B cell (primary cell): ENCODE data around the gene SMARCE1. TPM values are rescaled to one million over a fixed set of nuclear protein-coding genes. Genes with fewer than 3 reads are reported as not detected.

Experiments
- ATAC-seq: fragments of 200-7000 bp; cut with Tn5 transposase; one replicate; pipeline ENCODE4 v1.10.0; 2021; ENCODE audit warnings: low read depth, mild to moderate bottlenecking, moderate number of reproducible peaks, moderate library complexity
- CTCF ChIA-PET: fragments of 350-600 bp; sonication (Branson Sonifier 250); formaldehyde crosslinking; loops from one replicate; lab custom pipeline; 2021; ENCODE audit warnings: antibody characterized with exemption, inconsistent platforms; lab: Charles Lee
- POLR2A ChIA-PET: fragments of 350-600 bp; sonication (Branson Sonifier 250); formaldehyde crosslinking; loops from one replicate; lab custom pipeline; 2021; ENCODE audit warnings: antibody characterized with exemption; lab: Charles Lee
- DNase-seq: peaks from one replicate; pipeline ENCODE4 v3.0.0; 2013
- H2AFZ ChIP-seq: 2 replicates; pipeline ENCODE4 v1.6.1; 2012; ENCODE audit warnings: mild to moderate bottlenecking, low read depth, low read length; ENCODE audit not compliant: insufficient read depth, poor library complexity, severe bottlenecking
- H3K27ac ChIP-seq, 2 donors: 1 replicate in 1 of 2; 2 replicates in 1 of 2; pipeline ENCODE4 v1.5.1; 2012 to 2013; ENCODE audit warnings: low read length in 2 of 2, mild to moderate bottlenecking in 2 of 2, moderate library complexity in 1 of 2
- H3K27me3 ChIP-seq, 4 experiments: fragments of 200-600 bp in 1 of 4; sonication (generic) in 1 of 4; replicated peaks in 1 of 4; 1 replicate in 2 of 4; 2 replicates in 2 of 4; pipeline versions ENCODE4 v1.6.1 to v1.7.0; 2013 to 2016; ENCODE audit warnings: low read length in 3 of 4, mild to moderate bottlenecking in 2 of 4, mixed read lengths in 1 of 4, moderate library complexity in 1 of 4; ENCODE audit not compliant: insufficient read depth in 4 of 4, control insufficient read depth in 3 of 4; ENCODE audit errors: control extremely low read depth in 1 of 4
- H3K36me3 ChIP-seq, 2 experiments: replicated peaks in 1 of 2; 1 replicate in 1 of 2; 2 replicates in 1 of 2; pipeline versions ENCODE4 v1.6.1 to v1.7.1; 2013; ENCODE audit warnings: low read length in 1 of 2; ENCODE audit not compliant: insufficient read depth in 2 of 2, control insufficient read depth in 1 of 2; ENCODE audit errors: control extremely low read depth in 1 of 2, extremely low read depth in 1 of 2
- H3K4me1 ChIP-seq, 2 donors: fragments of 200-600 bp in 1 of 2; sonication (generic) in 1 of 2; 1 replicate in 1 of 2; 2 replicates in 1 of 2; pipeline versions ENCODE4 v1.5.1 to v1.6.1; 2013 to 2017; ENCODE audit warnings: low read length in 2 of 2; ENCODE audit not compliant: control insufficient read depth in 2 of 2, insufficient read depth in 2 of 2
- H3K4me2 ChIP-seq: replicated peaks from 2 replicates; pipeline ENCODE3; 2012; ENCODE audit warnings: mild to moderate bottlenecking, low read depth, low read length; ENCODE audit not compliant: poor library complexity, severe bottlenecking
- H3K4me3 ChIP-seq, 5 experiments: fragments of 200-600 bp in 1 of 5; sonication (generic) in 1 of 5; 1 replicate in 3 of 5; 2 replicates in 2 of 5; pipeline versions ENCODE4 v1.5.1 to v1.7.0; 2011 to 2016; ENCODE audit warnings: low read length in 4 of 5, mild to moderate bottlenecking in 4 of 5, low read depth in 2 of 5, control low read depth in 1 of 5, moderate library complexity in 1 of 5; ENCODE audit not compliant: insufficient read depth in 1 of 5; ENCODE audit errors: control extremely low read depth in 1 of 5, extremely low read depth in 1 of 5
- H3K79me2 ChIP-seq: fragments of 200-600 bp; sonication (generic); one replicate; pipeline ENCODE4 v1.6.0; 2016; ENCODE audit warnings: low read length; ENCODE audit not compliant: control insufficient read depth, insufficient read depth
- H3K9ac ChIP-seq: fragments of 200-600 bp; sonication (generic); 2 replicates; pipeline ENCODE4 v1.6.1; 2017; ENCODE audit warnings: mild to moderate bottlenecking, low read length, moderate library complexity
- H3K9me3 ChIP-seq, 3 donors: one replicate each; pipeline versions ENCODE4 v1.6.1 to v1.7.1; 2013; ENCODE audit warnings: low read length in 2 of 3; ENCODE audit not compliant: control insufficient read depth in 2 of 3, insufficient read depth in 1 of 3; ENCODE audit errors: control extremely low read depth in 1 of 3
- H4K20me1 ChIP-seq: 2 replicates; pipeline ENCODE4 v1.6.0; 2012; ENCODE audit warnings: mild to moderate bottlenecking, low read length; ENCODE audit not compliant: insufficient read depth, control insufficient read depth, poor library complexity, severe bottlenecking
- H3K27ac Mint-ChIP-seq: one replicate; pipeline ENCODE4 v1.8.0; 2021; ENCODE audit warnings: mixed read lengths
- H3K27me3 Mint-ChIP-seq: one replicate; pipeline ENCODE4 v1.8.0; 2021; ENCODE audit warnings: mixed read lengths
- H3K4me1 Mint-ChIP-seq: one replicate; pipeline ENCODE4 v1.8.0; 2021; ENCODE audit warnings: mixed read lengths
- H3K4me3 Mint-ChIP-seq: one replicate; pipeline ENCODE4 v1.8.0; 2021; ENCODE audit warnings: mixed read lengths
- H3K9me3 Mint-ChIP-seq: one replicate; pipeline ENCODE4 v1.8.0; 2022; ENCODE audit warnings: mixed read lengths; ENCODE audit not compliant: insufficient read depth
- CTCF ChIP-seq: fragments of 200-600 bp; IDR thresholded peaks from one replicate; pipeline ENCODE4 v1.8.0; 2022; ENCODE audit warnings: antibody characterized with exemption, mild to moderate bottlenecking
- EZH2 ChIP-seq: IDR thresholded peaks from 2 replicates; pipeline ENCODE4 v1.6.1; 2012; ENCODE audit warnings: borderline replicate concordance, low read depth, mild to moderate bottlenecking, moderate library complexity, low read length; ENCODE audit not compliant: insufficient read depth, poor library complexity, severe bottlenecking
- WGBS: methylation state at CpG from one replicate; pipeline ENCODE4 v1.1.5; 2013; ENCODE audit warnings: missing lambda C conversion rate; ENCODE audit not compliant: insufficient coverage; 5-methylcytosine and 5-hydroxymethylcytosine counted together
- intact Hi-C: fragments of 100-400 bp; cut with micrococcal nuclease; formaldehyde crosslinking; loops from one replicate; pipeline ENCODE4 v1.10.0; 2022
- polyA plus RNA-seq: library from polyadenylated mRNA; depleted of rRNA; stranded (reverse); fragments of >200 nt; gene quantifications from 2 replicates; pipeline ENCODE4 v1.2.3, GENCODE V29; 2012
- total RNA-seq, 2 donors: library from RNA; stranded (reverse); fragments of 120-200 nt in 1 of 2; gene quantifications; 1 replicate in 1 of 2; 2 replicates in 1 of 2; pipeline versions ENCODE4 v1.2.3 to v1.2.4, GENCODE V29; 2013 to 2022

SMARCE1 gene
- total and polyA plus RNA-seq, 2 donors (not counting 1 experiment from before 2014, with no cell fraction given): 19.9 to 128 TPM

- CTCF ChIA-PET: no interaction called here
- ATAC-seq: no peak
- no peaks in the 10 kb centered on the region for H4K20me1 ChIP-seq
- no peak overlapping the region for H3K4me2 ChIP-seq
- H3K27ac ChIP-seq: no peak overlapping the region
- intact Hi-C loops: no loop called here
- H3K9ac ChIP-seq: no peak overlapping the region
- H3K4me1 ChIP-seq: no peaks in the 10 kb centered on the region
- no peaks in the 10 kb centered on the region for H3K9me3 ChIP-seq
- H3K79me2 ChIP-seq: no peaks in the 10 kb centered on the region
- POLR2A ChIA-PET: no interaction called here
- no peak overlapping the region for H3K4me3 ChIP-seq
- no peak for DNase-seq
- no peak overlapping the region for H3K27ac Mint-ChIP-seq
- no peaks in the 10 kb centered on the region for H3K9me3 Mint-ChIP-seq
- H3K4me1 Mint-ChIP-seq: no peaks in the 10 kb centered on the region
- WGBS: 98% methylated on average over 7 of the region's 9 CpGs
- peaks cover 36% of the 10 kb centered on the region for H3K27me3 Mint-ChIP-seq
- H2AFZ ChIP-seq: no peak overlapping the region
- H3K36me3 ChIP-seq: no peaks in the 10 kb centered on the region
- H3K4me3 Mint-ChIP-seq: no peak overlapping the region
- TF ChIP-seq EZH2 (no peak), CTCF (no peak)
- H3K27me3 ChIP-seq: peaks cover 0 to 8% (median 5%) of the 10 kb centered on the region in 4 experiments
These were observed 47.0 kb upstream of the SMARCE1 start for GRCh38 chr17:40694584-40694983.

DNA sequence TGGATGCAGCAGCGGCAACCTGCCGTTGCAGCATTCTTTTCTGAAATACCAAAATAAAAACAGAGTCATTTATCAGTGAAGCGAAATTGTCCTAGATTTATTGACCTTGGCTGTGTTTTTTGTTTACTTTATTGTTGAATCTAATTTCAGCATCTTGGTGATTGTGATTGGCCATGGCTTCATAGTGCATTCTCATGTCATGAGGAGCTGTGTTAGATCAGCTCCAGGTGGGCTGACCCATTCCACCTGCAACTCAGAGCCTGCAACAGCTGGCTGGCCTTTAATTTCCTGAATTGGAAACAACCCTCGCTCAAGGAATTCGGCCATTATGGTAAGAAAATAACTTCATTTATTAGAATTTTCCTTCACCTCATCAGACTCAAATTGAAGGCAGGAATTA lies 39.5 kb upstream of the SMARCE1 start:
- Histone ChIP-seq H4K20me1 (no peaks in the 10 kb centered on the region), H2AFZ (no peak overlapping the region), H3K4me3 (no peak overlapping the region), H3K27ac (no peak overlapping the region), H3K4me1 (no peaks in the 10 kb centered on the region), H3K36me3 (no peaks in the 10 kb centered on the region), H3K27me3 (peaks cover 0 to 3% (median 0%) of the 10 kb centered on the region in 4 experiments), H3K9ac (no peak overlapping the region), H3K4me2 (no peak overlapping the region), H3K9me3 (peaks cover 0 to 1% (median 0%) of the 10 kb centered on the region in 3 donors), H3K79me2 (no peaks in the 10 kb centered on the region)
- ChIA-PET CTCF (no interaction called here), POLR2A (no interaction called here)
- Mint-ChIP-seq H3K9me3 (no peaks in the 10 kb centered on the region), H3K4me1 (no peaks in the 10 kb centered on the region), H3K27me3 (peaks cover 27% of the 10 kb centered on the region), H3K4me3 (no peak overlapping the region), H3K27ac (no peak overlapping the region)
- TF ChIP-seq EZH2: no peak
- TF ChIP-seq CTCF: no peak
- 86% methylated on average over 1 of the region's 5 CpGs for WGBS
- intact Hi-C loops: no loop called here
- ATAC-seq (no peak), DNase-seq (no peak)
